ENCODE results near the gene RABL6.

Gene RABL6

DNA sequence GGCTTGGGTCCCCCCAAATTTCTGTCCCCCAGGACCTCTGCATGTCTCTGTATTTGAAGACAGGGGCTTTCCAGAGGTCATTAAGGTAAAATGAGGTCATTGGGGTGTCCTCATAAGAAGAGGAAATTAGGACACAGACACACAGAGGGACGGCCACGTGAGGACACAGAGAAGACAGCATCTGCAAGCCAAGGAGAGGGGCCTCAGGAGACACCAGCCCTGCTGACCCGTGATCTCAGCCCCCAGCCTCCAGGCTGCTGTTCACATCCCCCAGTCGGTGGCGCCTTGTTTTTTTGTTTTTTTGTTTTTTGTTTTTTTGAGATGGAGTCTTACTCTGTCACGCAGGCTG, 12.8 kb upstream of the RABL6 start:
- Histone ChIP-seq H3K27ac (ENCODE audit: extremely low read depth, low read depth, low read length) (no peak overlapping the region), H3K9me3 (ENCODE audit: control insufficient read depth, insufficient read depth, low read depth, low read length) (no peaks in the 10 kb centered on the region), H3K36me3 (ENCODE audit: control insufficient read depth in 2 of 2, insufficient read depth in 1 of 2, low read length in 2 of 2) (peaks cover 0 to 21% of the 10 kb centered on the region in 2 experiments; a peak in 1 of 3 replicates), H3K4me1 (ENCODE audit: control insufficient read depth, insufficient read depth, low read length) (peaks cover 15% of the 10 kb centered on the region), H3K4me3 (ENCODE audit: low read depth, low read length) (no peak overlapping the region)
- CTCF ChIA-PET, result interaction anchor here (0.6 to 3.0 kb wide), 3 partner anchors 18 to 47 kb away, joined by 3 to 13 read pairs (median 4); partner anchors contain the start of gene AJM1
- POLR2A ChIA-PET, result interaction anchor here (1.0 to 2.3 kb wide), 3 partner anchors 11 to 47 kb away, joined by 3 to 6 read pairs (median 3); partner anchors contain the start of genes AJM1 and RABL6
- no peak for TF ChIP-seq HOXD13 (CRISPR knock-in tag; IDR thresholded peaks at IDR 0.05; ENCODE audit: borderline replicate concordance)
- TF ChIP-seq, protein P1, sequence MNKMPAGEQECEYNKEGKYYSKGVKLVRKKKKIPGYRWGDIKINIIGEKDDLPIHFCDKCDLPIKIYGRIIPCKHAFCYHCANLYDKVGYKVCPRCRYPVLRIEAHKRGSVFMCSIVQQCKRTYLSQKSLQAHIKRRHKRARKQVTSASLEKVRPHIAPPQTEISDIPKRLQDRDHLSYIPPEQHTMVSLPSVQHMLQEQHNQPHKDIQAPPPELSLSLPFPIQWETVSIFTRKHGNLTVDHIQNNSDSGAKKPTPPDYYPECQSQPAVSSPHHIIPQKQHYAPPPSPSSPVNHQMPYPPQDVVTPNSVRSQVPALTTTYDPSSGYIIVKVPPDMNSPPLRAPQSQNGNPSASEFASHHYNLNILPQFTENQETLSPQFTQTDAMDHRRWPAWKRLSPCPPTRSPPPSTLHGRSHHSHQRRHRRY (tag by site-specific recombination; IDR thresholded peaks at IDR 0.05), result no peak
- no peak for TF ChIP-seq ZSCAN30 (tag by site-specific recombination; IDR thresholded peaks at IDR 0.05)
- no peak for TF ChIP-seq ZNF548 (tag by site-specific recombination; IDR thresholded peaks at IDR 0.05)
- no peak for TF ChIP-seq ZNF558 (tag by site-specific recombination; IDR thresholded peaks at IDR 0.05)
- TF ChIP-seq ZNF48 (tag by site-specific recombination; IDR thresholded peaks at IDR 0.05), result no peak
- TF ChIP-seq, protein P2, sequence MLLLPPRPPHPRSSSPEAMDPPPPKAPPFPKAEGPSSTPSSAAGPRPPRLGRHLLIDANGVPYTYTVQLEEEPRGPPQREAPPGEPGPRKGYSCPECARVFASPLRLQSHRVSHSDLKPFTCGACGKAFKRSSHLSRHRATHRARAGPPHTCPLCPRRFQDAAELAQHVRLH (tag by site-specific recombination; IDR thresholded peaks at IDR 0.05), result no peak
- TF ChIP-seq ZNF274 (IDR thresholded peaks at IDR 0.05; ENCODE audit: low read length), result no peak
- no peak for TF ChIP-seq ZNF274 (tag by site-specific recombination; IDR thresholded peaks at IDR 0.05; ENCODE audit: borderline replicate concordance)
- TF ChIP-seq ZNF571 (tag by site-specific recombination; IDR thresholded peaks at IDR 0.05), result no peak
- TF ChIP-seq ZNF596 (tag by site-specific recombination; IDR thresholded peaks at IDR 0.05), result no peak
- TF ChIP-seq ZFP3 (tag by site-specific recombination; IDR thresholded peaks at IDR 0.05; ENCODE audit: low read depth), result no peak
- TF ChIP-seq, protein P3, sequence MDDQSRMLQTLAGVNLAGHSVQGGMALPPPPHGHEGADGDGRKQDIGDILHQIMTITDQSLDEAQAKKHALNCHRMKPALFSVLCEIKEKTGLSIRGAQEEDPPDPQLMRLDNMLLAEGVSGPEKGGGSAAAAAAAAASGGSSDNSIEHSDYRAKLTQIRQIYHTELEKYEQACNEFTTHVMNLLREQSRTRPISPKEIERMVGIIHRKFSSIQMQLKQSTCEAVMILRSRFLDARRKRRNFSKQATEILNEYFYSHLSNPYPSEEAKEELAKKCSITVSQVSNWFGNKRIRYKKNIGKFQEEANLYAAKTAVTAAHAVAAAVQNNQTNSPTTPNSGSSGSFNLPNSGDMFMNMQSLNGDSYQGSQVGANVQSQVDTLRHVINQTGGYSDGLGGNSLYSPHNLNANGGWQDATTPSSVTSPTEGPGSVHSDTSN (CRISPR knock-in tag; IDR thresholded peaks at IDR 0.05), result no peak
- no peak for TF ChIP-seq OSR2 (tag by site-specific recombination; IDR thresholded peaks at IDR 0.05)
- no peak for TF ChIP-seq ZNF112 (tag by site-specific recombination; IDR thresholded peaks at IDR 0.05)
- TF ChIP-seq, protein P4, sequence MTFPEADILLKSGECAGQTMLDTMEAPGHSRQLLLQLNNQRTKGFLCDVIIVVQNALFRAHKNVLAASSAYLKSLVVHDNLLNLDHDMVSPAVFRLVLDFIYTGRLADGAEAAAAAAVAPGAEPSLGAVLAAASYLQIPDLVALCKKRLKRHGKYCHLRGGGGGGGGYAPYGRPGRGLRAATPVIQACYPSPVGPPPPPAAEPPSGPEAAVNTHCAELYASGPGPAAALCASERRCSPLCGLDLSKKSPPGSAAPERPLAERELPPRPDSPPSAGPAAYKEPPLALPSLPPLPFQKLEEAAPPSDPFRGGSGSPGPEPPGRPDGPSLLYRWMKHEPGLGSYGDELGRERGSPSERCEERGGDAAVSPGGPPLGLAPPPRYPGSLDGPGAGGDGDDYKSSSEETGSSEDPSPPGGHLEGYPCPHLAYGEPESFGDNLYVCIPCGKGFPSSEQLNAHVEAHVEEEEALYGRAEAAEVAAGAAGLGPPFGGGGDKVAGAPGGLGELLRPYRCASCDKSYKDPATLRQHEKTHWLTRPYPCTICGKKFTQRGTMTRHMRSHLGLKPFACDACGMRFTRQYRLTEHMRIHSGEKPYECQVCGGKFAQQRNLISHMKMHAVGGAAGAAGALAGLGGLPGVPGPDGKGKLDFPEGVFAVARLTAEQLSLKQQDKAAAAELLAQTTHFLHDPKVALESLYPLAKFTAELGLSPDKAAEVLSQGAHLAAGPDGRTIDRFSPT (tag by site-specific recombination; IDR thresholded peaks at IDR 0.05), result no peak
- TF ChIP-seq GLIS2 (tag by site-specific recombination; IDR thresholded peaks at IDR 0.05), result no peak
- no peak for TF ChIP-seq TRIM28 (IDR thresholded peaks at IDR 0.05; ENCODE audit: borderline replicate concordance, low read length)
- TF ChIP-seq, protein P5, sequence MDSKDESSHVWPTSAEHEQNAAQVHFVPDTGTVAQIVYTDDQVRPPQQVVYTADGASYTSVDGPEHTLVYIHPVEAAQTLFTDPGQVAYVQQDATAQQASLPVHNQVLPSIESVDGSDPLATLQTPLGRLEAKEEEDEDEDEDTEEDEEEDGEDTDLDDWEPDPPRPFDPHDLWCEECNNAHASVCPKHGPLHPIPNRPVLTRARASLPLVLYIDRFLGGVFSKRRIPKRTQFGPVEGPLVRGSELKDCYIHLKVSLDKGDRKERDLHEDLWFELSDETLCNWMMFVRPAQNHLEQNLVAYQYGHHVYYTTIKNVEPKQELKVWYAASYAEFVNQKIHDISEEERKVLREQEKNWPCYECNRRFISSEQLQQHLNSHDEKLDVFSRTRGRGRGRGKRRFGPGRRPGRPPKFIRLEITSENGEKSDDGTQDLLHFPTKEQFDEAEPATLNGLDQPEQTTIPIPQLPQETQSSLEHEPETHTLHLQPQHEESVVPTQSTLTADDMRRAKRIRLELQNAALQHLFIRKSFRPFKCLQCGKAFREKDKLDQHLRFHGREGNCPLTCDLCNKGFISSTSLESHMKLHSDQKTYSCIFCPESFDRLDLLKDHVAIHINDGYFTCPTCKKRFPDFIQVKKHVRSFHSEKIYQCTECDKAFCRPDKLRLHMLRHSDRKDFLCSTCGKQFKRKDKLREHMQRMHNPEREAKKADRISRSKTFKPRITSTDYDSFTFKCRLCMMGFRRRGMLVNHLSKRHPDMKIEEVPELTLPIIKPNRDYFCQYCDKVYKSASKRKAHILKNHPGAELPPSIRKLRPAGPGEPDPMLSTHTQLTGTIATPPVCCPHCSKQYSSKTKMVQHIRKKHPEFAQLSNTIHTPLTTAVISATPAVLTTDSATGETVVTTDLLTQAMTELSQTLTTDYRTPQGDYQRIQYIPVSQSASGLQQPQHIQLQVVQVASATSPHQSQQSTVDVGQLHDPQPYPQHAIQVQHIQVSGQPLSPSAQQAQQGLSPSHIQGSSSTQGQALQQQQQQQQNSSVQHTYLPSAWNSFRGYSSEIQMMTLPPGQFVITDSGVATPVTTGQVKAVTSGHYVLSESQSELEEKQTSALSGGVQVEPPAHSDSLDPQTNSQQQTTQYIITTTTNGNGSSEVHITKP (tag by site-specific recombination; IDR thresholded peaks at IDR 0.05), result no peak
- TF ChIP-seq ZNF660 (tag by site-specific recombination; IDR thresholded peaks at IDR 0.05), result no peak
- TF ChIP-seq, protein P6, sequence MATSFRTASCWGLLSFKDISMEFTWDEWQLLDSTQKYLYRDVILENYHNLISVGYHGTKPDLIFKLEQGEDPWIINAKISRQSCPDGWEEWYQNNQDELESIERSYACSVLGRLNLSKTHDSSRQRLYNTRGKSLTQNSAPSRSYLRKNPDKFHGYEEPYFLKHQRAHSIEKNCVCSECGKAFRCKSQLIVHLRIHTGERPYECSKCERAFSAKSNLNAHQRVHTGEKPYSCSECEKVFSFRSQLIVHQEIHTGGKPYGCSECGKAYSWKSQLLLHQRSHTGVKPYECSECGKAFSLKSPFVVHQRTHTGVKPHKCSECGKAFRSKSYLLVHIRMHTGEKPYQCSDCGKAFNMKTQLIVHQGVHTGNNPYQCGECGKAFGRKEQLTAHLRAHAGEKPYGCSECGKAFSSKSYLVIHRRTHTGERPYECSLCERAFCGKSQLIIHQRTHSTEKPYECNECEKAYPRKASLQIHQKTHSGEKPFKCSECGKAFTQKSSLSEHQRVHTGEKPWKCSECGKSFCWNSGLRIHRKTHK (tag by site-specific recombination; IDR thresholded peaks at IDR 0.05), result no peak
